Gastroesophageal sphincter (tissue), 3 donors: ENCODE measurements around the gene SEPHS1.

Experiments used
- EP300 ChIP-seq: sonication (generic); formaldehyde crosslinking; IDR thresholded peaks from one replicate; pipeline ENCODE4 v1.6.1; 2017; ENCODE audit warnings: antibody characterized with exemption, mild to moderate bottlenecking
- POLR2A ChIP-seq, 2 donors: fragments of 450-650 bp; IDR thresholded peaks; one replicate each; pipeline ENCODE4 v1.6.1; 2017; ENCODE audit warnings: antibody characterized with exemption in 2 of 2, mild to moderate bottlenecking in 2 of 2, moderate library complexity in 1 of 2
- POLR2AphosphoS5 ChIP-seq: sonication (generic); formaldehyde crosslinking; IDR thresholded peaks from one replicate; pipeline ENCODE4 v1.6.1; 2017; ENCODE audit warnings: antibody characterized with exemption
- TF ChIP-seq, protein P1 (sequence below), 4 experiments: fragments of 200-600 bp in 2 of 4; fragments of 450-650 bp in 2 of 4; sonication (generic) in 1 of 4; IDR thresholded peaks; one replicate each; pipeline ENCODE4 v1.5.1; 2017 to 2019; ENCODE audit warnings: antibody characterized with exemption in 4 of 4, mild to moderate bottlenecking in 2 of 4, moderate library complexity in 2 of 4

DNA sequence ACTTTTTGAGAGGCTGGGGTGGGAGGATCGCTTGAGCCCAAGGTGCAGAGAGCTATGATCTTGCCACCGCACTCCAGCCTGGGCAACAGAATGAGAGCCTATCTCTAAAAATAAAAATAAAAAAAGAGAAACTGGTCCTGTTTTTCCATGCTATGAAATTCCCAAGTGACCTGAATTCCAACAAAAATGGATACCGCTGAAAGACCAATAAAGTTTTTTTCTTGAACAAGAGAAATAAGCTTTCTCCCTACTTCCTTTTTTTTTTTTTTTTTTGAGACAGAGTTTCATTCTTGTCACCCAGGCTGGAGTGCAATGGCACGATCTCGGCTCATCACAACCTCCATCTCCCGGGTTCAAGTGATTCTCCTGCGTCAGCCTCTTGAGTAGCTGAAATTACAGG lies 12.5 kb upstream of the SEPHS1 start:
- TF ChIP-seq, protein P1, sequence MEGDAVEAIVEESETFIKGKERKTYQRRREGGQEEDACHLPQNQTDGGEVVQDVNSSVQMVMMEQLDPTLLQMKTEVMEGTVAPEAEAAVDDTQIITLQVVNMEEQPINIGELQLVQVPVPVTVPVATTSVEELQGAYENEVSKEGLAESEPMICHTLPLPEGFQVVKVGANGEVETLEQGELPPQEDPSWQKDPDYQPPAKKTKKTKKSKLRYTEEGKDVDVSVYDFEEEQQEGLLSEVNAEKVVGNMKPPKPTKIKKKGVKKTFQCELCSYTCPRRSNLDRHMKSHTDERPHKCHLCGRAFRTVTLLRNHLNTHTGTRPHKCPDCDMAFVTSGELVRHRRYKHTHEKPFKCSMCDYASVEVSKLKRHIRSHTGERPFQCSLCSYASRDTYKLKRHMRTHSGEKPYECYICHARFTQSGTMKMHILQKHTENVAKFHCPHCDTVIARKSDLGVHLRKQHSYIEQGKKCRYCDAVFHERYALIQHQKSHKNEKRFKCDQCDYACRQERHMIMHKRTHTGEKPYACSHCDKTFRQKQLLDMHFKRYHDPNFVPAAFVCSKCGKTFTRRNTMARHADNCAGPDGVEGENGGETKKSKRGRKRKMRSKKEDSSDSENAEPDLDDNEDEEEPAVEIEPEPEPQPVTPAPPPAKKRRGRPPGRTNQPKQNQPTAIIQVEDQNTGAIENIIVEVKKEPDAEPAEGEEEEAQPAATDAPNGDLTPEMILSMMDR (IDR thresholded peaks at IDR 0.05) = no peak
- TF ChIP-seq POLR2AphosphoS5 (no peak), POLR2A (IDR thresholded peaks at IDR 0.05) (no peak), EP300 (no peak)
